ENCODE data around the gene ANKFN1.
"Not testable (repeated sequence)": the region's sequence is repeated elsewhere in the genome, so short reads cannot be mapped to it uniquely, and the experiment has no call there.

The ANKFN1 gene

GRCh38 chr17:56269556-56270389, 116.5 kb downstream of the ANKFN1 start:
- no peak for DNase-seq (ENCODE audit: low read depth in 2 of 2)
- no peak for TF ChIP-seq CTCF (IDR thresholded peaks at IDR 0.05; ENCODE audit: low read depth, low read length)
- H3K4me3 ChIP-seq (replicated peaks in 1 of 2; ENCODE audit: low read depth in 2 of 2, low read length in 2 of 2): no peak overlapping the region

GRCh38 chr17:56274491-56274890, 121.2 kb downstream of the ANKFN1 start:
- no peak overlapping the region for H3K4me3 ChIP-seq (replicated peaks in 1 of 2; ENCODE audit: low read depth in 2 of 2, low read length in 2 of 2)
- TF ChIP-seq CTCF (IDR thresholded peaks at IDR 0.05; ENCODE audit: low read depth, low read length): no peak
- DNase-seq (ENCODE audit: low read depth in 2 of 2): no peak

- no peak for DNase-seq (ENCODE audit: low read depth in 2 of 2)
- H3K4me3 ChIP-seq (replicated peaks in 1 of 2; ENCODE audit: low read depth in 2 of 2, low read length in 2 of 2): no peak overlapping the region
- no peak for TF ChIP-seq CTCF (IDR thresholded peaks at IDR 0.05; ENCODE audit: low read depth, low read length)
Measured at GRCh38 chr17:56284482-56284881, 131.2 kb downstream of the ANKFN1 start.

- not testable (repeated sequence) for DNase-seq (ENCODE audit: low read depth in 2 of 2); H3K4me3 ChIP-seq (replicated peaks in 1 of 2; ENCODE audit: low read depth in 2 of 2, low read length in 2 of 2)
Measured at GRCh38 chr17:56288786-56289185, 135.5 kb downstream of the ANKFN1 start.

- no peak for TF ChIP-seq CTCF (IDR thresholded peaks at IDR 0.05; ENCODE audit: low read depth, low read length)
- no peak overlapping the region for H3K4me3 ChIP-seq (replicated peaks in 1 of 2; ENCODE audit: low read depth in 2 of 2, low read length in 2 of 2)
- DNase-seq (ENCODE audit: low read depth in 2 of 2): no peak
Measured at GRCh38 chr17:56289321-56289720, 136.0 kb downstream of the ANKFN1 start.

- DNase-seq (ENCODE audit: low read depth in 2 of 2): no peak
- H3K4me3 ChIP-seq (replicated peaks in 1 of 2; ENCODE audit: low read depth in 2 of 2, low read length in 2 of 2): no peak overlapping the region
- TF ChIP-seq CTCF (IDR thresholded peaks at IDR 0.05; ENCODE audit: low read depth, low read length): no peak
Measured at GRCh38 chr17:56290101-56290801, 137.0 kb downstream of the ANKFN1 start.

- no peak overlapping the region for H3K4me3 ChIP-seq (replicated peaks in 1 of 2; ENCODE audit: low read depth in 2 of 2, low read length in 2 of 2)
- DNase-seq (ENCODE audit: low read depth in 2 of 2): no peak
- no peak for TF ChIP-seq CTCF (IDR thresholded peaks at IDR 0.05; ENCODE audit: low read depth, low read length)
Measured at GRCh38 chr17:56290802-56291118, 137.5 kb downstream of the ANKFN1 start.
